Psoas muscle (tissue), 8 donors: ENCODE data around the gene KCNA5. TPM values are rescaled to one million over a fixed set of nuclear protein-coding genes. Genes with fewer than 3 reads are reported as not detected.

Source experiments
- ATAC-seq, 4 donors: fragments of 200-7000 bp; cut with Tn5 transposase; one replicate each; pipeline ENCODE4 v1.9.1; 2020; ENCODE audit warnings: moderate library complexity in 3 of 4, mild to moderate bottlenecking in 2 of 4
- DNase-seq, 2 donors: peaks; one replicate each; pipeline ENCODE4 v3.0.0-alpha.2; 2020
- H3K27ac ChIP-seq: fragments of 200-600 bp; one replicate; pipeline ENCODE4 v1.8.0; 2022
- H3K27me3 ChIP-seq, 3 donors: fragments of 200-600 bp in 1 of 3; one replicate each; pipeline versions ENCODE4 v1.6.1 to v1.8.0; 2013 to 2022; ENCODE audit warnings: low read length in 2 of 3, mild to moderate bottlenecking in 2 of 3, moderate library complexity in 1 of 3; ENCODE audit not compliant: insufficient read depth in 3 of 3
- H3K36me3 ChIP-seq, 2 donors: fragments of 200-600 bp in 1 of 2; one replicate each; pipeline versions ENCODE4 v1.6.1 to v1.8.0; 2013 to 2022; ENCODE audit warnings: low read depth in 1 of 2, mild to moderate bottlenecking in 1 of 2, moderate library complexity in 1 of 2; ENCODE audit not compliant: insufficient read depth in 1 of 2
- H3K4me1 ChIP-seq: fragments of 200-600 bp; one replicate; pipeline ENCODE4 v1.8.0; 2022
- H3K4me3 ChIP-seq: fragments of 200-600 bp; one replicate; pipeline ENCODE4 v1.8.0; 2022; ENCODE audit warnings: mild to moderate bottlenecking
- H3K9me3 ChIP-seq: fragments of 200-600 bp; one replicate; pipeline ENCODE4 v1.8.0; 2022
- CTCF ChIP-seq: fragments of 200-600 bp; IDR thresholded peaks from one replicate; pipeline ENCODE4 v1.8.0; 2022; ENCODE audit warnings: antibody characterized with exemption
- WGBS, 3 donors: extraction: QIAGEN DNeasy Blood & Tissue Kit; methylation state at CpG; one replicate each; pipeline versions ENCODE4 v1.1.6 to v1.1.7; 2013; 5-methylcytosine and 5-hydroxymethylcytosine counted together
- intact Hi-C, 2 donors: fragments of 100-400 bp; cut with DNase I; formaldehyde crosslinking; loops; one replicate each; pipeline versions ENCODE4 v1.11.0 to v1.14.2; 2022
- polyA plus RNA-seq, 3 donors: library from polyadenylated mRNA; stranded (reverse); fragments of 200-250 nt; gene quantifications; one replicate each; pipeline ENCODE4 v1.2.3, GENCODE V29; 2013
- total RNA-seq, 4 donors: library from RNA; stranded (reverse); fragmentation: NEBNext Ultra II Directional in 2 of 4; extraction: Animal tissue kit (Norgen Biotek cat#: 25700) in 2 of 4; gene quantifications; one replicate each; pipeline versions ENCODE4 v1.2.1 to v1.2.4, GENCODE V29; 2021 to 2023
- donor health status: healthy with polysubstance abuse.
- donor health status: DM: no; HTN: no; CAD: no; lungs with moderate emphysema.
- donor health status: Bipolar disorder and iron deficiency.
- donor health status: healthy.
- donor health status: DM: yes; HTN: yes; CAD: no.
- donor health status: DM: no; HTN: no; CAD: no.
- donor health status: DM: no; HTN: no; CAD: no.
- donor health status: DM: yes; HTN: yes; CAD: no.

Gene KCNA5
- total and polyA plus RNA-seq, 7 donors: 0.64 to 2.0 (median 1.1) TPM

GRCh38 chr12:5047094-5047493, 3.4 kb downstream of the KCNA5 start:
- TF ChIP-seq CTCF: no peak
- H3K4me1 ChIP-seq: no peaks in the 10 kb centered on the region
- DNase-seq (no peak), ATAC-seq (no peak)
- no peaks in the 10 kb centered on the region for H3K9me3 ChIP-seq
- intact Hi-C loops: no loop called here
- peak overlapping the region; percentile 28 for H3K4me3 ChIP-seq
- H3K36me3 ChIP-seq: no peaks in the 10 kb centered on the region
- H3K27me3 ChIP-seq: peaks cover 0 to 47% (median 19%) of the 10 kb centered on the region in 3 donors
- no peak overlapping the region for H3K27ac ChIP-seq
- 14 to 17% (median 16%) methylated on average over 5 of the region's 5 CpGs for WGBS, 3 donors

- H3K4me3 ChIP-seq: peak overlapping the region; percentile 28
- no peaks in the 10 kb centered on the region for H3K36me3 ChIP-seq
- no peaks in the 10 kb centered on the region for H3K9me3 ChIP-seq
- H3K4me1 ChIP-seq: no peaks in the 10 kb centered on the region
- DNase-seq: no peak
- H3K27me3 ChIP-seq: peaks cover 0 to 41% (median 18%) of the 10 kb centered on the region in 3 donors
- no peak for TF ChIP-seq CTCF
- intact Hi-C loops: no loop called here
- H3K27ac ChIP-seq: no peak overlapping the region
- no peak for ATAC-seq
- 36 to 47% (median 45%) methylated on average over 6 of the region's 6 CpGs for WGBS, 3 donors
Measured at GRCh38 chr12:5047729-5048128, 4.0 kb downstream of the KCNA5 start.

GRCh38 chr12:5050542-5050941, 6.9 kb downstream of the KCNA5 start:
- Histone ChIP-seq H3K9me3 (no peaks in the 10 kb centered on the region), H3K4me1 (no peaks in the 10 kb centered on the region), H3K27me3 (peaks cover 0 to 15% (median 6%) of the 10 kb centered on the region in 3 donors), H3K27ac (no peak overlapping the region), H3K4me3 (no peak overlapping the region), H3K36me3 (no peaks in the 10 kb centered on the region)
- intact Hi-C loops: no loop called here
- no peak for TF ChIP-seq CTCF
- ATAC-seq: no peak
- 89 to 95% (median 94%) methylated on average over 3 of the region's 3 CpGs for WGBS, 3 donors
- DNase-seq: no peak

GRCh38 chr12:5051334-5051733, 7.7 kb downstream of the KCNA5 start:
- TF ChIP-seq CTCF: no peak
- Histone ChIP-seq H3K27ac (no peak overlapping the region), H3K27me3 (peaks cover 0 to 7% (median 1%) of the 10 kb centered on the region in 3 donors), H3K36me3 (no peaks in the 10 kb centered on the region), H3K4me1 (no peaks in the 10 kb centered on the region), H3K9me3 (no peaks in the 10 kb centered on the region), H3K4me3 (no peak overlapping the region)
- intact Hi-C loops: no loop called here
- ATAC-seq (no peak), DNase-seq (no peak)
- 81 to 83% (median 82%) methylated on average over 2 of the region's 2 CpGs for WGBS, 3 donors

- no peak overlapping the region for H3K27ac ChIP-seq
- H3K9me3 ChIP-seq: no peaks in the 10 kb centered on the region
- H3K27me3 ChIP-seq: peaks cover 0 to 4% (median 1%) of the 10 kb centered on the region in 3 donors
- intact Hi-C loops: no loop called here
- 72 to 95% (median 73%) methylated on average over 1 of the region's 1 CpG for WGBS, 3 donors
- no peaks in the 10 kb centered on the region for H3K4me1 ChIP-seq
- TF ChIP-seq CTCF: no peak
- no peak for ATAC-seq
- H3K36me3 ChIP-seq: no peaks in the 10 kb centered on the region
- DNase-seq: no peak
- H3K4me3 ChIP-seq: no peak overlapping the region
Measured at GRCh38 chr12:5051913-5052312, 8.2 kb downstream of the KCNA5 start.
